ENCODE data around the gene ISX.

The ISX gene

DNA sequence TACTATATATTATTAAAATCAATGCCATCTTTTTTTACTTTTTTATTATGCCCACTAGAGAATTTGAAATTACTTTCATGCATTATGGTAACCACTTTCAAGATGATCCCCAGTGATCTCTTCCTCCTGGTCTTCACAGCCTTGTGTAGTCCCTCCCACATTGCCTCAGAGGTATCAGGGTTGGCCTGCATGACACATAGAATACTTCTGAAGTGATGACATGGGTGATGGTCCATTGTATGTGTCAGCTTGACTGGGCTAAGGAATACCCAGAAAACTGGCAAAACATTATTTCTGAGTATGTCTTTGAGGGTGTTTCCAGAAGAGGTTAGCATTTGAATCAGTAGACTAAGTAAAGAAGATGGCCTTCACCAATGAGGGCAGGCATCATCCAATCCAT lies 14.2 kb upstream of the ISX start:
- DNase-seq = no peak

DNA sequence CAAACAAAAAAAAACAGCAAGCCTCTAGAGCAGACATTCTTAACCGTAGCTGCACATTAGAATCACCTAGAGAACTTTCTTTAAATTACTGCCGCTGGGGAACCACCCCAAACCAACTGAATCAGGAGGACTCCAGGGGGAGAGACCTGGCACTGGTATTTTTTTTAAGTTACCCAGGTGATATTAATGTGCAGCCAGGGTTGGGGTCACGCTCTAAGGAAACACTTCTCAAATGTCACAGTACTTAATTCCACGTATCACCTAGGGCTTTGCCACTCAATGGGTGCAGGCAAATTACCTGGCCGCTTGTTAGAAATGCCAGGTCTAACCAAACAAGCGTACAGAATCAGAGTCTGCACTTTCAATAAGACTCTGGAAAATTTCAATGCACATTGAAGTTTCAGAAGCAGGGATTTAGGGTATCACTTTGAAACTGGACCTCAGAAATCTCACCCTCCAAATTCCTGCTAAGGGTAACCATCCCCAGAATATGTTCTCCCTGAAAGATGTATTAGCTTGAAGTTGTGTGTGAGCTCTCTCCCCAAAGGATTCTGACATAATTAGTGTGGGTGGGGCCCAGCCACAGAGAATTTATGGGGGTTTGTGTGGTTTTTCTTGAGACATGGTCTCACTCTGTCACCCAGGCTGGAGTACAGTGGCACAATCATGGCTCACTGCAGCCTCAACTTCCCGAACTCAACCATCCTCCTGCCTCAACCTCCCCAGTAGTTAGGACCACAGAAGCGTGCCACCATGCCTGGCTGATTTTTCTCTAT lies 12.7 kb upstream of the ISX start:
- DNase-seq = no peak

DNA sequence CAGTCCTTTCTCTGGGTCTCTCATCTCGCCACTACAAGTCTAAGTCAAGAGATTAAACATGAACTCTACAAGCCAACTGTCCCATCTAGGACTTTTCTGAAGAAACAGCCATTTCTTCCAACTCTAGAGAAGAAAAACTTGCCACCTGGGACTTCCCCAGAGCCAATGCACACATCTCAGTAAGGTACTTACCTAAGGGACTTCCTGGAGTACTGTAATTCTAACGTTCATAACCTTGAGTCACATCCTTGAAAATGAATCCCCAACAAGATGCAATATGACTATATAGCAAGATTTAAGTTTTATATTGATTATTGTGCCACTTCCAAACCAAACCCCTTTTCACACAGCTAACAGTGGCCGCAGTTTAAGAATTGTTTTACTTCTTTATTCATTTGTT lies 11.9 kb upstream of the ISX start:
- DNase-seq = no peak

DNA sequence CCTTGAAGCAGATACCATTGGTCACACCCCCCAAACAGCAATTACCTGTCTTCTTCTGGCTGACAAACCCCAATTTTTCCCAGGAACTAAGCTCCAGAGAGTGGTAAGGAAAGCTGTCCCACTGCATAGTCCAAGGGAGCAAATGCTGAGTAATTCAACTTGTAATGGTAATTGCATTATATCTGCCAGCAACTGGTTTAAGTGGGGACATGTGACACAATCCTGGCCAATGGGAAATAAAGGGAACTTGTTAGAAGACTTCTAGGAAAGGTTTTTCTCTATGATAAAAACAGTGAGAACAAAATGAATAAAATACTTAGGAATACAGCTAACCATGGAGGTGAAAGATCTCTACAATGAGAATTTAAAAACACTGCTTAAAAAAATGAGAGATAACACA lies 9.5 kb upstream of the ISX start:
- DNase-seq = no peak

DNA sequence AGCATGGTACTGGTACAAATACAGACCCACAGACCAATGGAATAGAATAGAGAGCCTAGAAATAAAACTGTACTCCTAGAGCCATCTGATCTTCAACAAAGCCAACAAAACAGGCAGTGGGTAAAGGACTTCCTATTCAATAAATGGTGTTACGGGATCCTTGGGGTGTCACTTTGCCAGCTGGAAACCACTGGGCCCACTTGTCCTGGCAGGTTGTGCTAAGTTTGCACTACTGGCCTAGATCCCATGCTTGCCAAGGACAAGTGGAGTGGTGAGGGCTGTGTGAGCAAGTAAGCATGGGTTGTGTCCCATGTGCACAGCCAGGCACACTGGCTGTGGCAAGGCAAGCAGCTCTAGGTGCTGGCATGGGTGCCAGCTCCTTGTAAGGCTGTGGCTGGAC lies 8.8 kb upstream of the ISX start:
- DNase-seq = no peak

DNA sequence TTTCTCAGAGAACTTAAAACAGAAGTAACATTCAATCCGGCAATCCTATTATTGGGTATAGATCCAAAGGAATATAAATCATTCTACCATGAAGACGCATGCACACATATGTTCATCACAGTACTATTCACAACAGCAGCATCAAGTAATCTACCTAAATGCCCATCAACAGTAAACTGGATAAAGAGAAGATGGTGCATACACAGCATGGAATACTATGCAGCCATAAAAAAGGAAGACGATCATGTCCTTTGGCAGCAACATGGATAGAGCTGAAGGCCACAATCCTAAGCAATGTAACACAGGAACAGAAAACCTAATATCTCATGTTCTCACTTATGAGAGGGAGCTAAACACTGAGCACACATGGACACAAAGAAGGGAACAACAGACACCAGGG lies 6.3 kb upstream of the ISX start:
- no peak for DNase-seq

DNA sequence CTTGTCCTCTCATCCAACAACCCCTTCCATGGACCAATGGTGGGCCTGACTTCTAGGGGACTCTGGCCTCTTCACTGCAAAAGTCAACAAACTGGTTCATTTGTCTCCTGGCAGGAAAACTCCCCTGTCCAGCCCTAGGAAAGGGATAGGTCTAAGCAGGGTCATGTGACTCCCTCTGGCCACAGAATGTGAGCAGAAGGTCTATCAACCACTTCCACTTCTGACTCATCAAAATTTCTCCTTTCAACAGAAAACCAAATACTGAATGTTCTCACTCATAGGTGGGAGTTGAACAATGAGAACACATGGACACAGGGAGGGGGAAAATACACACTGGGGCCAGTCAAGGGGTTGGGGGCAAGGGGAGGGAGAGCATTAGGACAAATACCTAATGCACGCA lies 1.3 kb upstream of the ISX start:
- no peak for DNase-seq

DNA sequence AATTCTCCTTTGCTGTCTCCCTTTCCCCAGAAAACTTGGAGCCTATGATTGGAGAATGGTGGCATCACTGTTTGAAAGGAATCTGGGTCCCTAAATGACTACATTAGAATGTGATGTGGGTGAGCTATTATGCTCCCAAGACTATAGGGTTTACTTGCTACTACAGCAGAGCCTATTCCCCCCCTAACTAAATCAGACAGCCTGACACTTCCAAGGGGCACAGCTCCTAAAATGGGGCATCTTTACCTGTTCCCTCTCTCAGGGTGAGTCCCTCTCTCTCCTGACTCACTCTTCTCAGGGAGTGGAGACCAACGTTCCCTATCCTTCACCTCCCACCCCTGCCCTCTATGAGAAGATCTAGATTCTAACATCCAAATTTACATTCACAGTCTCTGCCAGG lies 775 bp upstream of the ISX start:
- DNase-seq = no peak

DNA sequence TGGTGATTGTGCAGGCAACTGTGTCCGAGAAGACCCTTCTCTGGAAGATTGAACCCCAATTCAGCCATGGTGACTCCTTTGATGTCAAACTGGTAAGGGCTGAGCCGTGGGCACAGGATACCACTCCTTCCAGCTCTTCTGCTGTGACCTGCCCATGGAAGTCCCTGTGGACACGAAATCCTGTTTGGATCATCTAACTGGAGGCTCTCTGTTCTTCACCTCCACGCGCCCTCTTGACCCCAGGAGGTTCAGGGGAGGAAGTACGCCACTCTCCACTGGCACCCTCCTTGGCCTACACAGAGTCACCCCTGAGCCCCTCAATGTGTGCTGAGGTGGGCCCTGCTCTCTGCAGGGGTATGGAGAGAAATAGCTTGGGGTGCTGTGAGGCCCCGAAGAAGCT lies 810 bp downstream of the ISX start:
- DNase-seq = no peak

DNA sequence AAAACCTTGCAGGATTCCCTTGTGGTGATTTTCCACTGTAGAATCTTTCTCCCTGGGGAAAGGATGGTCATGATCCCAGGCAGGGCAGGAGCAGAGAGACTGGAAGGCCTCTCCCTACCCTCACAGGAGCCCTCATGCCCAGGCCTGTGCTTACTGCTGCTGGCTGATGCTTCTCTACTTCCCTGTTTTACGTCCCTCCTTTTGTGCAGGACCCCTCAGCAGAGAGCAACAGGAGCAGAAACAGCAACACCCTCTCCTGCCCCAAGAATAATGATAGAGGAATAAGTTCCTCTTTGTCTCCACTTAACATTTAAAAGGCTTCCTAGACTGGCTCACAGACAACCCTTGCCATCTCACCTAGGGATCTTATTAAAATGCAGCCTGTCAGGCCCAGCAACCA lies 3.6 kb downstream of the ISX start:
- no peak for DNase-seq

DNA sequence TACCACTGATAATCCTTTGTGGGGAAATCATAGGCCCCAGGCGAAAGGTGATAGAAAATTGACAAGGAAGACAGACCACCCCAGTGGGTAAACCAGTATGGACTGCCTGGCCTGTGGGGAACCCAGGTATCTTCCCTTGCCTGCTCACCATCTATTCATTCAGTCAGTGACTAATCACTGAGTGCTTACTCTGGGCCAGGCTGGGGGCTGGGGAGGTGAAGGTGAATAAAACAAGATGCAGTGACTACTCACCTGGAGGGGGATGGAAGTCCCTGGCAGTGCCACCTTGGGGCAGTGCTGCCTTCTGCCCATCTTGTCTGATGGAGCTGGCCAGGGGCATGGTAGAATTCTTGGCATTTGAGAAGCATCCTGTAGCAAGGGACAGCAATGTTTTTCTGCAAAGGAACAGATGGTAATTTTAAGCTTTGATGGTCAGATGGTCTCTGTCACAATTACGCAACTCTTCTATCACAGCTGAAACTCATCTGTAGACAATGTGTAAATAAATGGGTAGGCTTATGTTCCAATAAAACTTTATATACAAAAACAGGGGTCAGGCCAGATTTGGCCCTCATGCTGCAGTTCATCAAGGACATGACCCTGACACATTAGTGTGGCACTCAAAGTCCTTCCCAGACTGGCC lies 4.6 kb downstream of the ISX start:
- no peak for DNase-seq

DNA sequence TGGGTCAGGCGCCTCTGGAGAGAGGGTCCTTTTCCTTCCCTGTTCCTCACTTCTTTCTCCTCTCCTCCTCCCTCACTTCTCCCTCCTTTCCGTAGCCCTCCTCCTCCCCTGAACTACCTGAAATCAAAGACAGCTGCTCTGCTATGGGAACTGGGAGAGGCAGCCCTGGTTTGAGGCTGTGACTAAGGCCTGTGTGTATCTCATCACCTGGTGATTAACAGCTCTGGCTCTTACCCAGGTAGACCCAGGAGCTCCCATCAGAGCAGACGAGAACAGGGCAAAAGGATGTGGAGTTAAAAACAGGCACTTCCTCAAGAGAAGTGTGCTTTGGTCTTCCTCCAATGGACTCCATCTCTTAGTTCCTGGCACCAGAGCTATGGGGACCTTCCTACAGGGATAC lies 5.8 kb downstream of the ISX start:
- no peak for DNase-seq

DNA sequence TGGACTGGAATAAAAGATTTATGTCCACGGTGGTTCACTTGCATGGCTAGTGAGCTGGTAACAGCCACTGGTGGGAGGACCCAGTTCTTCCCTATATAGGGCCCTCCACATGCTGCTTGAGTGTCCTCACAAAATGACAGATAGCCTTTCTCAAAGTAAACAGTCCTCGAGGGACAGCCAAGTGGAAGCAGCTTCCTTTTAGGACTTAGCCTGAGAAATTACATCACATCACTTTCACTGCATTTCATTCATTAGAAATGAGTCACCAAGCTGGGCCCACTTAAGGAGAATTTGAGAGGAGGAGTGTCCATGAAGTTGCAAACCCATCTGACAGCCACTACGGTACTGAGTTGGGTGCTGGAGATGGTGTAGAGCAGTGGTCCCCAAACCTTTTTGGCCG lies 7.0 kb downstream of the ISX start:
- no peak for DNase-seq

DNA sequence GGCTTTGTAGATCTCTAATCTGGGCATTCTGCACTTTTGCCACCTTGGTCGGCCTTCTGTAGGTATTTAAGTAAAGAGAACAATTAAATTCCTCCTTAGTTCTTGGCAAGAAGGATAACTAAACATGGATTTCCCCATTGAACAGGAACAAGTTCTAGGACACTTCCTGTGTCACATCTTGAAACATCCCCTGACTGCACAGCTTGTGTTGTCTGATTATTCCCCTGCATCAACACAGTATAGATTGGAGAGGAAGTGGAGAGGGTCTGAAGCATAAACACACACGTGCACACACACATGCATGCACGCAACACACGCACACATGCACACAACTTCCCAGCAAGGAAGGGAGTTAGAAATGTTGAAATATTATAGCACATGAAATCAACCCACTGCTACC lies 8.6 kb downstream of the ISX start:
- no peak for DNase-seq

DNA sequence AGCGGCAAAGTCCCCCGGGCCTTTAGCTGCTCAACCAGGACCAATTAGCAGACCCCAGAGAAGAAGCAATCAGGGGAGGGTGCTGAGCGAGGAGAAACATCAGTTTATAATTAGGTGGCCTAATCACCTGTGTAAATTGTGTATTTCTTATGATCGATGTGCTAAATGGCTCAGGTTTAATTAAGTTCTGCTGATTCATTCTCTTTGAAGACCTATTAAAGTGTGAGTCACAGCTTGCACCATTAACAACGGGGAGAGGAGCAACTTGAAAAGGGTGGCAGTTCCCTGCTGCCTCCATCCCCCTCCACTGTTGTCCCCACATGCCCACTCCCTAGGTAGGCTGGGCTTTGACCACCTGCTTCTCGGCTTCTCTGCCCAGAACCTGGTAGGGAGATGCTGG lies 10.7 kb downstream of the ISX start:
- peak in 1 of 51 donors; percentile 0 for DNase-seq

DNA sequence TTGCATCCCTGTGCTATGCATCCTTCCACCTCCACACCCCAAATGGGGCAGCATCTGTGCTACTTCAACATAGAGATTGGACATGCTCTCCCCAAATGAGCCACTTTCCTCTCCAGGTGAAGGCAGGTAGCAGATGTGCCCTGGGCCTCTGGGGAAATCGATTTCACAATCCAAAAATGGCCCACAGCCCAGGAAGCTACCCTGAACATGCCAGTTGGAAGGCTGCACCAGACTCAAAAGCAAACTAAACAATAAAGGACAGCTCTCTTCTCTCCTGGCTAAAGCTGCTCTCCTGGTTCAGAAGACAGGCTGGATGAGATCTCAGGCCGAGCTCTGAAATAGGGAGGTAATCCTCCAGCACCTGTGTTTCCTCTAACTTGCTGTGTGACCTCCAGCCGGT lies 19.7 kb downstream of the ISX start:
- no peak for DNase-seq

DNA sequence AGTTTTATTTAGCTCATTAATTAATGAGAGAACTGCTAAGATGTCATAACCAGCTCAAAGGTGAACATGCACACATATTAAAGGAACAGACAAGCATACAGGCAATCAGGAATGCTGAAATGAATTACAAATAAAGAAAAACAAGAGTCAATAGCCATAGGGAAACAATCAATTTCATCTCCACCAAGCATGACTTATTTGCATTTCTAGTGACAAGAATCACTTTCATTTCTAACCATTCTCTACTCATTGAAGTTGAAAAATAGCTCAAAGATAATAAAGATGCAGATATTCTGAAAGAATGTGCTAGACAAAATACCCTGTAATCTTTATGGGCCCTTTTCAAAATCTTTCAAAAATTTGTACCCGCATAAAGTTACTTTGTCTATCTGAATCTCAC lies 23.2 kb downstream of the ISX start:
- no peak for DNase-seq

DNA sequence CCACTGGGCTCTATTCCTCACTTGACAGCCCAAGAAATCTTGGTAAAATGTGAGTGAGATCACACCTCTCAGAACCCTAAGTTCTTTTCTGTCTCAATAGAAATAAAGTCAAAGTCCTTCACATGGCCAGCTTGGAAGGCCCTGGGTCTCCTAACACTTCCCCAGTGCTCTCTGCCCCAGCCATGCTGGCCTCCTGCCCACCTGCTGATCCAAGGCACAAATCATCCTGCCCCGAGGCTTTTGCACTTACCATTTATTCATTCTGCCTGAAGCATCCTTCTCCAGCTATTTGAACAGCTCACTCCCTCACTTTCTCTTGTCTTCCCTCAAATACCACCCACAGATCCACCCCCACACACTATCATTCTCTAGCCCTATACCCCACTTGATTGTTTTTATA lies 26.4 kb downstream of the ISX start:
- DNase-seq = no peak

DNA sequence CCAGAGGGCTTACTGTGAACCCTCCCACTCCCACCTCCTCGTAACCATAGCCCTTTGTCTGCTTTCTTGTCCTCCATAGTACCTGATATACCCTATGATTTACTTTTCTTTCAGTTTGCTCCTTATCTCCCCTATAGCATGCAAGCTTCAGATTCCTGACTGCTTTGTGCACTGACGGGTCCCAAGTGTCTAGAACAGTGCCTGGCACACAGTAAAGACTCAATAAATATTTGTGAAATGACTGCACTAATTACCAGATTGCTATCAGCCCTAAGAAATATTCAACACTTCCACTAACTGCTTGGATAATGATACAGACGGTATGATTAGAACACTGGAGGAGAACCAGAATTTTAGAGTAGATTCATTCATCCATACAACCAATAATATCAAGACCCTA lies 33.0 kb downstream of the ISX start:
- no peak for DNase-seq

DNA sequence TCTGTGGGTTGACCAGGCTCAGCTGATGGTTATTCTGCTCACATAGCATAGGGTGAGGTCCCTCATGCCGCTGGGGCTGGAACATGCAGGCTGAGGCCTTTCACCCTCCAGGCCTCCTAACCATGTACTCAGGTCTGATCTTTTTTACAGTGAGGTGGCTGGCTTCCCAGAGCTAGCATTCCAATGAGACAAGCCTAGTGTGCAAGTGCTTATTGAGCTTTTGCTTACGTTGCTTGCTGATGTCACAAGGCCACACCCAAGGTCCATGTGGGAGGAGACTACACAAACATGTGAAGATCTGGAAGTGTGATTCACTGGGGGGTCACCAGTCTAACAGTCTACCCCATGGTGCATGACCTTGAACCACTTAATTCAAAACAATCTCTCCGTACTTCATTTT lies 33.9 kb downstream of the ISX start:
- DNase-seq = no peak

DNA sequence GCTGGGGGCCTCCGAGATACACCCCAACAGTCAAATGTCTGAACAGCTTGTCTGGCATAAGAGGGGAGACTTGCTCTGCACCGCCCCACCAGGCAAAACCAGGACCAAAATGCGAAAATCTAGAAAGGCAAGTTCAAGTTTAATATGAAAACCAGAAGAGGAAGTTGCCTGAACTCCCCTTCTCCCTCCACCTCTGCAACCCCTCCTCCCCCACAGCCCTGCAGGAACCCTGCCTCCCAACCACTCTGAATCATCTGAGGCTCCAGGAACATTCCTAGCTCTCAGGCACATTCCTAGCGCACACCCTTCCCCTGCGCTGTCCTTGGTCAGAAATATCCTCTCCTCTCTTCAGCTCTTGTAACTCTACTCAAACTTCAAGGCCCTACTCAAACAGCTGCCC lies 36.7 kb downstream of the ISX start:
- no peak for DNase-seq

DNA sequence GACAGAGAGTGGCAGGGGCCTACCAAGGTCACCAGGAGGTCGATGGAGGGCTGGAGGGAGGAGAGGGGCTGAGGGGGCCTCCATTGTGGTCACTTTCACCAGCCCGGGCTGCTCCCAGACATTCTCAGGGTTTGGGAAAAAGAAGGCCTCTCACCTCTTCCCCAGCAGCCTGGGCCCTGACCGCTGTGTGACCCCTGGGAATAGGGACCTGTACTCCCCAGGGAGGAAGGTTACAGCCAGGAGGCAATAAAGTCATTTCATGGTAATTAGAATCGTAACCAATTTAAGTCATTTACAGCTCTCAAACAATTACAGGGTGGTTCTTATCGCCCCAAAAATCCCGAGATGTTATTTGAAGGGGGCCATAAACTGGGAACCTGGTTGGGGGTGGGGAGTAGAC lies 37.8 kb downstream of the ISX start:
- DNase-seq = no peak

DNA sequence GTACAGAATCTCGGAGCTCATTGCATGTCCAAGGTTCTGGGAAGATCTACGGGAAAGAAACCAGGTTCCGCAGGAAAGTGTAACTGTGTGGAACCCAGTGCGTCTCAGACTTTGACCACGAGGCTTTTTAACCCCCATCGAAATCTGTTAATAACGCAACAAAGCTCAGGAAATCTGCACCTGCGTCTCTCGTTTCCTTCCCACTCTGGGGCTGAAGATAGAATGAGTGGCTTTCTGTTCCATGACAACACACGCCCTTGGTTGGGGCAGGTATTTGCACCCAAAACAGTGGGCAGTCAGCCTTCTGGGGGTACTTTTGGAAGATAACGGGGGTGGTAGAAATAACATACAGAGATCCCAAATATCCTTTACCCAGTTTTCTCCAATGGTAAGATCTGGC lies 38.5 kb downstream of the ISX start:
- no peak for DNase-seq

DNA sequence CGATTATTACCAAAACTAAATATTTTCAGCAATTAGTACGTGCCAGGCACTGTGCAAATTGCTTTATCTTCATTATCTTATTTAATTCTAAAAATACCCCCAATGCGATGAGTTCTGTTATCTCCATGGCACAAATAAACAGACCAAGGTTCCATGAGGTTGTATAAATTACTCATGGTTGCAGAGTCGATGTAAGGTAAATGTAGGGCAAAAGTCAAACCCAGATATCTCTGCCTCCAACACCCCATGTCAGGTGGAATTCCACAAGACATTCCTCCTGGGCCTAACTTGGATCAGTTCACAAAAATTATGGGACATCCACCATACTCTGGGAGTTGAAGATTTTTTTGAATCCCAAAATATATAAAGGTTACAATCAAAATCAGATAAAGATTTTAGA lies 43.7 kb downstream of the ISX start:
- no peak for DNase-seq

Measured in hypothalamus (tissue), 51 donors.